SK-N-DZ (cell line): ENCODE measurements around the gene TRAPPC2L.

Experiments
- DNase-seq: peaks from one replicate; pipeline ENCODE4 v3.0.0-alpha.2; 2015; ENCODE audit warnings: low spot score

The TRAPPC2L gene

GRCh38 chr16:88838566-88838965 lies 18.4 kb upstream of the TRAPPC2L start:
- DNase-seq = no peak

- DNase-seq = no peak
These were observed 17.8 kb upstream of the TRAPPC2L start for GRCh38 chr16:88839026-88839529.

- no peak for DNase-seq
These were observed 17.0 kb upstream of the TRAPPC2L start for GRCh38 chr16:88839745-88840599.

GRCh38 chr16:88840600-88841215 lies 16.2 kb upstream of the TRAPPC2L start:
- no peak for DNase-seq

- no peak for DNase-seq
These were observed 15.2 kb upstream of the TRAPPC2L start for GRCh38 chr16:88841521-88842307.

- DNase-seq = no peak
These were observed 14.6 kb upstream of the TRAPPC2L start for GRCh38 chr16:88842308-88842756.

GRCh38 chr16:88842806-88843205 lies 14.1 kb upstream of the TRAPPC2L start:
- no peak for DNase-seq

GRCh38 chr16:88843256-88843655 lies 13.7 kb upstream of the TRAPPC2L start:
- no peak for DNase-seq

- DNase-seq = no peak
These were observed 12.4 kb upstream of the TRAPPC2L start for GRCh38 chr16:88844419-88845036.

GRCh38 chr16:88846088-88846487 lies 10.8 kb upstream of the TRAPPC2L start:
- no peak for DNase-seq

GRCh38 chr16:88847654-88848053 lies 9.3 kb upstream of the TRAPPC2L start:
- DNase-seq = no peak

- no peak for DNase-seq
These were observed 8.4 kb upstream of the TRAPPC2L start for GRCh38 chr16:88848557-88848956.

GRCh38 chr16:88850531-88851199 lies 6.3 kb upstream of the TRAPPC2L start:
- DNase-seq = no peak

- no peak for DNase-seq
These were observed 5.3 kb upstream of the TRAPPC2L start for GRCh38 chr16:88851616-88852015.

- DNase-seq = no peak
These were observed 3.5 kb upstream of the TRAPPC2L start for GRCh38 chr16:88853325-88853941.

- DNase-seq = no peak
These were observed 2.4 kb upstream of the TRAPPC2L start for GRCh38 chr16:88854306-88855111.

GRCh38 chr16:88855176-88855575 lies 1.8 kb upstream of the TRAPPC2L start:
- no peak for DNase-seq

- DNase-seq = no peak
These were observed 1.2 kb upstream of the TRAPPC2L start for GRCh38 chr16:88855736-88856121.

- DNase-seq = no peak
These were observed 652 bp upstream of the TRAPPC2L start for GRCh38 chr16:88856122-88856827.
